GM19328 (cell line): ENCODE measurements around the gene PLPP6.

Experiments used
- ATAC-seq: cut with Tn5 transposase; IDR thresholded peaks from one replicate; pipeline ENCODE4 v1.9.1; 2021; ENCODE audit warnings: mild to moderate bottlenecking, moderate library complexity; ENCODE audit not compliant: unreplicated experiment

PLPP6 gene

DNA sequence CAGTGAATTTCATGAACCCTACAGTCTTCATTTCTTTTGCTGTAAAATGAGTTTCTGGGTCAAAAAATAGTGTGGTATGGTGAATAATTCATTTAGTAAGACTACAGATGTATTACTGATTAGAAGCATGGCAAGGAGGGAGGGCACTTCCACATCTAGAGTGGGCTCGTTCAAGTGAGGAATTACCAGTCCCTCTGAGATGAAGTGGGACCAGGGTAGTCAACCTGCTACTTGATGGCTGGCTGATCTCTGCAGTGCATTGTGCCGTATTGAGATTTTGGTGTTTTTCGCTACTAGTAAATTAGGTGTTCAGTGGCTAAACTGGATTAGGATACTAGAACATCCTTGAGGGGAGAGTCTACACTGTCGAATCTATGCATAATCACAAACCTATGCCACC lies 28.1 kb downstream of the PLPP6 start:
- no peak for ATAC-seq

DNA sequence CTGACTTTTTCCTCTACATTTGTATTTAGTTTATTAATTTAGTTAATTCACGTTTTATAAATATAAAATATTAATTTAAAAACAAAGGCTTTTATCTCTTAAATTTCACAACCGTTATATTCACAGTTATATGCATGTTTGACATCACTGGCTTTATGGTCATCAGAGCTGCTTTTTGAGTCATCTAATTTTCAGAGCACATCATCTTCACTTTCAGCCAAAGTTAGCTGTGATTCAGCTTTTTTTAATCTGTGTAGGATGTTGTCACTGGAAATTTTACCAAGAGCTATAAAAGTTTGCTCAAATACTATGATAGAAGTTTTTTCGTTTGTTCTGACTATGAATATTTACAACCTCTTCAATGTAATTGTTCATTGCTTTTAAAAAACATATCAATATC lies 29.7 kb downstream of the PLPP6 start:
- ATAC-seq: no peak

DNA sequence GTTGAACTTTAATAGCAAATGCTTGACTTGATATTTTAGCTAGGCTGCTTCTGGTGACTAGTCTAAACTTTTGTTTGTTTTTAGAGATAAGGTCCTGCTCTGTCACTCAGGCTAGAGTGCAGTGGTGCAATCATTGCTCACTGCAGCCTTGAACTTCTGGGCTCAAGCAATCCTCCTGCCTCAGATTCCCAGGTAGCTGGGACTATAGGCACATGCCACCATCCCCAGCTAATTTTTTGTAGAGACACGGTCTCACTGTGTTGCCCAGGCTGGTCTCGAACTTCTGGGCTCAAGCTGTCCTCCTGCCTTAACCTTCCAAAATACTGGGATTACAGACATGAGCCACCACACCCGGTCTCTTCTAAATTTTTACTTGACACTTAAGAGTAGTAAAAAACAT lies 38.0 kb downstream of the PLPP6 start:
- ATAC-seq: no peak

DNA sequence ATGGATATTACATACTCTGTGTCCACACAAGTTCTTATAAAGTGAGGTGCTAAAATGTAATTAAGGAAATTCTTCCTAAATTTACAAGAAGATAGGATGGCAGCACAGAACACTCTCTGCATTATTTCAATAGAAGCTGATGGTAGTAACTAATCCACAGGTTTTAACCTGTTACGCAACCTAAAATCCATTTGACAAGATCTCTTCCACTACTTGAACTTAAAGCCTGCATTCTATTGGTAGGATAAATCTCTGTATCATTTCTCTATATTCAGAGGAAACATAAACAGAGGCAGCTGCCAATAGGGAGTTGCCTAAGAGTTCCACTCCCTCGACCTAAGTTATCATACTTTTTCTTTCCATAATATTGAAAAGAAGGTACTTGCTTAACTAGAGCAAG lies 38.8 kb downstream of the PLPP6 start:
- ATAC-seq: no peak

DNA sequence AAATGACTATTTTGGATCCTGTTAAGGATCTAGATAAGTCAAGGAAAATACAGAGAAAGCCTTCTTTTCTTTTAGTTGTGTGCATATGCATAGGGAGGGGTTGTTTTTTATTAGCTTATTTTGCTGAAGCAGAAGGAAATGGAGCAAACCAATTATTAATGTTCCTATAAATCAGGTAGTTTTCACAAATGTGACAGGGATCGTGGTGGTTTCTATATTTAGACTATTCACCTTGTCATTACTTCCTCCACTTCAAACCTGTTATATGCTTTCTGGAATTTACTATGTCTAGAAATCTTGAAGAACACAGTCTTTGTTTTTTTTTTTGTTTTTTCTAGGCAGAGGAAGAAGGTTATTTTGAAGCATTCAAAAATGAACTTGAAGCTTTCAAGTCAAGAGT lies 39.4 kb downstream of the PLPP6 start:
- ATAC-seq: no peak

DNA sequence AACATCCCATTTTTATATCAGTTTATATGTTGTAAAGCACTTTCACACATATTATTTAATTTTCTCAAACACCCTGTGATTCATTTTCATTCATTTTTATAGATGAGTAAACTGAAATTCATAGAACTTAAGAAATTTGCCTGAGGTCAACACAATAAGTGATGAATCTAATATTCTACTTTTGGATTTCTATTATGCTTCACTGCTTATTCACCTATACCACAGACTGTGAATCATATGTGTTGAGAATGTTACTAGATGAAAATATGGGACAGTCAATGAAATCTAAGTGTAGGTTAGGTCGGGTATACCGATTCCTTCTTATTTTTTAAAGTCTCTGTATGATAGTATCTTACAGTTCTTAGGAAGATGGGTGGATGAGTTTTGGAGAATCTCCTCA lies 42.0 kb downstream of the PLPP6 start:
- ATAC-seq: no peak

DNA sequence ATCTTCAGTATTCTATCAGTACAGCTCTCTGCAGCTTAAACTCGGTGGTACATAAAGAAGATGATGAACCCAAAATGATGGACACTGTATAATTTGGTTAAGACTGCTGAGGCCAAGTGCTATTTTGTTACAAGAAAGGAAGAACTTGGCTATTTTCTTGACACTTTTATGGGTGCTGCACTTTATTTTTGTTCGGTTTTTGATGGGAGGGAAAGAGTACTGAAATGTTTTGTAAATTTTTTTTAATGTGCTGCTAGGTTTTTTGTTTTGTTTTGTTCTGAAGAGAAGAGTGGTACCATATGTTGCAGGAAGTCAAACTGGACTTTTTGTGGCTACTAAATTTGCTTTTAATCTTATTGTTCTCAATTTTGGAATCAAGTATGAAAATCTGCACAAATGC lies 43.9 kb downstream of the PLPP6 start:
- no peak for ATAC-seq

DNA sequence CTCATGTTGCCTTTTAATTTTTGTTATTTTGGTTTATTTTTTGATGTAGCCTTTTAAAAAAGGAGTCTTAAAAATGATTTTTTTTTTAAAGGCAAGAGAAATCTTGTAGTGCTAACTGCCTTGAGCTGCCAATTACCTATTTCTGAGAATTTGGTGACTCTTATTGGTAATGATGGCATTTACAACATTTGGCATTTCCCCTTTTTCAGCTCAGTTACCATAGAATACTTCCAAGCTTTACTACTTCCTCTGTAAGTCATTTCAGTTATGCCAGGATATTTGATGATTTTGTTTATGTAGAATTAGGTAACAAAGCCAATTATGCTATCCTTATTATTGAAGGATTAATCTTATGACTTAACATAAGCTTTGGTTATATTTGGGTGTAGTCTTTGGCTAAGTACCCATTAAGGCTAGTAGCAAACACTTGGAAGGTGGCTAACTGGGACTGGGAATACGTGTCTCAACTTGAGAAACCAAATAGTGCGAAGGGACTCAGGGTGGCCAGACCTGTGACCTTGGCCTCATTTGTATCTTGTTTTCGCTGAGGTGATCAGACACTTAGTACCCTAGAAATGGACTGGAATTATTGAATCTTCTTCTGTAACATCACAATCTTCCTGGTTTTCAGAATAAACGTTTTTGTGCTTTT lies 45.0 kb downstream of the PLPP6 start:
- no peak for ATAC-seq

DNA sequence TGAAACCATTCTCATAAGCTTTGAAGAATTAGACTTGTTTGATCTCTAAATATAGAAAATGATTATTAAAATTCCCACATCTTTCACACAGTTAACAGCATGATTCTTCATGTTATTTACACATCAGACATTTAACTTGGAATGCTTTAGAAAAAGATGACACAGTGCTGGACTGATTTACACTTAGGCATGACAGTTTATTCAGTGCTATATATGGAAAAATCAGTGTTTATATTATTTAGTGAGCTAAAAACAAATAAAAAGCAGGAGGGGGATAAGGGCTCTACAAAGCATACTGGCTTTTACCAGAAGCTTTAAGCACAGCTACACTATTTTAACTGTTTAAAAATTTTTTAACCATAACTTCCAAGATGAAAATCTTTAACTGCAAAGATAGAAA lies 47.3 kb downstream of the PLPP6 start:
- ATAC-seq: no peak

DNA sequence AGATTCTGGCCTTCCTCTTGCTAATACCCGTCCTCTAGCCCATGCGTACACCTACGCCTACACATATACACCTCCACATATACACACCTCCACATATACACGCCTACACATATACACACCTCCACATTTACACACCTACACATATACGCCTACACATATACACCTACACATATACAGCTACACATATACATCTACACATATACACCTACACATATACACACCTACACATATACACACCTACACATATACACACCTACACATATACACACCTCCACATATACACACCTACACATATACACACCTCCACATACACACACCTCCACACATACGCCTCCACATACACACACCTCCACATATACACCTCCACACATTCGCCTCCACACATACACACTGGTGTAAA lies 51.8 kb downstream of the PLPP6 start:
- no peak for ATAC-seq

DNA sequence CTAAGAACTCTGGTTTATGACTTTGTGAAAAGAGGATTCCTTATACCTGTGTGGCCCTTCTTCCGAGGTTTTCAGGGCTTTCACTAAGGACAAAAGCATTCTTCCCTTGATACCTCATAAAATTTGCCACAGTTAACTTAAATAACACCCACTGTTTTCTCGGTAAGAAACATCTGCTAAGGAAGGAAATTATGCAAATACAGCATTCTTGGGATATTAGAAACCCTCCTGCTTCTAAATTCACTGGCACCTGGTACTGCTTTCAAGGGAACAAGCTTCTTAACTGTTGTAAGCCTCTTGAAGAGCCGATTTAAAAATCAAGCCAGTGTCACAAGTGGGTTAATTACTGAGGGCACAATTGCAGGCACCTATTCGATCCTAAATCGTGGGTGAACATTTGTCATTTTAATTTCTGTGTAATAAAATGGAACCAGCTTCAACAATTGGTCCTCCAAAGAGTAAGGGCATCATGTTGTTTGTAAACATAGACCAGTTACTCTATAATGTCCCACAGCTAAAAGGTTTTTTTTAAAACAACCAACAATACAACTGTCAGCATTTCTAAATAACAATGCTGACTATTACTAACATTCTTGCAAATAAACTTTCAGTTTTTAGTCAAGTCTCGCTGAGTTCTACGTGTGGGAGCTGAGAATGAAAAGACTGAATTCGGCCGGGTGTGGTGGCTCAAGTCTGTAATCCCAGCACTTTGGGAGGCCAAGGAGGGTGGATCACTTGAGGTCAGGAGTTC lies 52.3 kb downstream of the PLPP6 start:
- ATAC-seq: no peak
